Testis (tissue), 2 donors: ENCODE data around the gene LY6G5B.

Source experiments
- POLR2A ChIP-seq: fragments of 450-650 bp; IDR thresholded peaks from one replicate; pipeline ENCODE4 v1.6.1; 2017; ENCODE audit warnings: antibody characterized with exemption, mild to moderate bottlenecking, moderate library complexity
- TF ChIP-seq, protein P1 (sequence below), 3 experiments: fragments of 450-650 bp in 2 of 3; fragments of 200-600 bp in 1 of 3; sonication (generic) in 1 of 3; IDR thresholded peaks; one replicate each; pipeline ENCODE4 v1.5.1; 2016 to 2019; ENCODE audit warnings: antibody characterized with exemption in 3 of 3, mild to moderate bottlenecking in 2 of 3, moderate library complexity in 1 of 3

DNA sequence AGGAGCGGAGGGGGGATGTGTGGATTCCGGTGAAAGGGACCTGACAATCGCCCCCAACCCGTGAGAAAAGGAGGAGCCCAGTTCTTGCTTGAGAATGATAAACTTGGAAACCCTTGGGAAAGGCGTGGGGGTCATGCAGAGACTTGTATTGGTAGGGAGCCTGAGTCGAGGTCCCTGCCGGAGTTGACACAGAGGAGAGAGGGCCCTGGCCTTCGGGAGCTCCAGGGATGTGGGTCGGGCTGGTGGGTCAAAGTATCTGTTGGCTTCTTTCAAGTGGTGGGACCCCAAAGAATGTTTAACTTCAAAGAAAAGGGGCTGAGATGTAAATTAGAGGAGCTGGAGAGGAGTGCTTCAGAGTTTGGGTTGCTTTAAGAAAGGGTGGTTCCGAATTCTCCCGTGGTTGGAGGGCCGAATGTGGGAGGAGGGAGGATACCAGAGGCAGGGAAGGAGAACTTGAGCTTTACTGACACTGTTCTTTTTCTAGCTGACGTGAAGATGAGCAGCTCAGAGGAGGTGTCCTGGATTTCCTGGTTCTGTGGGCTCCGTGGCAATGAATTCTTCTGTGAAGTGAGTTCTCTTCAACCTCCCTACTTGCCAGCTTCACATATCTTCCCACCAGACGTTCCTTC, 3.3 kb upstream of the LY6G5B start:
- TF ChIP-seq, protein P1, sequence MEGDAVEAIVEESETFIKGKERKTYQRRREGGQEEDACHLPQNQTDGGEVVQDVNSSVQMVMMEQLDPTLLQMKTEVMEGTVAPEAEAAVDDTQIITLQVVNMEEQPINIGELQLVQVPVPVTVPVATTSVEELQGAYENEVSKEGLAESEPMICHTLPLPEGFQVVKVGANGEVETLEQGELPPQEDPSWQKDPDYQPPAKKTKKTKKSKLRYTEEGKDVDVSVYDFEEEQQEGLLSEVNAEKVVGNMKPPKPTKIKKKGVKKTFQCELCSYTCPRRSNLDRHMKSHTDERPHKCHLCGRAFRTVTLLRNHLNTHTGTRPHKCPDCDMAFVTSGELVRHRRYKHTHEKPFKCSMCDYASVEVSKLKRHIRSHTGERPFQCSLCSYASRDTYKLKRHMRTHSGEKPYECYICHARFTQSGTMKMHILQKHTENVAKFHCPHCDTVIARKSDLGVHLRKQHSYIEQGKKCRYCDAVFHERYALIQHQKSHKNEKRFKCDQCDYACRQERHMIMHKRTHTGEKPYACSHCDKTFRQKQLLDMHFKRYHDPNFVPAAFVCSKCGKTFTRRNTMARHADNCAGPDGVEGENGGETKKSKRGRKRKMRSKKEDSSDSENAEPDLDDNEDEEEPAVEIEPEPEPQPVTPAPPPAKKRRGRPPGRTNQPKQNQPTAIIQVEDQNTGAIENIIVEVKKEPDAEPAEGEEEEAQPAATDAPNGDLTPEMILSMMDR (IDR thresholded peaks at IDR 0.05) = no peak
- TF ChIP-seq POLR2A = no peak
